Measurements from ENCODE around the gene ALG12. TPM values are rescaled to one million over a fixed set of nuclear protein-coding genes. Genes with fewer than 3 reads are reported as not detected.

ALG12 gene
- total and polyA plus RNA-seq, 2 of the 4 experiments (the other 2 are of a cell fraction): 7.2 to 10.9 TPM

DNA sequence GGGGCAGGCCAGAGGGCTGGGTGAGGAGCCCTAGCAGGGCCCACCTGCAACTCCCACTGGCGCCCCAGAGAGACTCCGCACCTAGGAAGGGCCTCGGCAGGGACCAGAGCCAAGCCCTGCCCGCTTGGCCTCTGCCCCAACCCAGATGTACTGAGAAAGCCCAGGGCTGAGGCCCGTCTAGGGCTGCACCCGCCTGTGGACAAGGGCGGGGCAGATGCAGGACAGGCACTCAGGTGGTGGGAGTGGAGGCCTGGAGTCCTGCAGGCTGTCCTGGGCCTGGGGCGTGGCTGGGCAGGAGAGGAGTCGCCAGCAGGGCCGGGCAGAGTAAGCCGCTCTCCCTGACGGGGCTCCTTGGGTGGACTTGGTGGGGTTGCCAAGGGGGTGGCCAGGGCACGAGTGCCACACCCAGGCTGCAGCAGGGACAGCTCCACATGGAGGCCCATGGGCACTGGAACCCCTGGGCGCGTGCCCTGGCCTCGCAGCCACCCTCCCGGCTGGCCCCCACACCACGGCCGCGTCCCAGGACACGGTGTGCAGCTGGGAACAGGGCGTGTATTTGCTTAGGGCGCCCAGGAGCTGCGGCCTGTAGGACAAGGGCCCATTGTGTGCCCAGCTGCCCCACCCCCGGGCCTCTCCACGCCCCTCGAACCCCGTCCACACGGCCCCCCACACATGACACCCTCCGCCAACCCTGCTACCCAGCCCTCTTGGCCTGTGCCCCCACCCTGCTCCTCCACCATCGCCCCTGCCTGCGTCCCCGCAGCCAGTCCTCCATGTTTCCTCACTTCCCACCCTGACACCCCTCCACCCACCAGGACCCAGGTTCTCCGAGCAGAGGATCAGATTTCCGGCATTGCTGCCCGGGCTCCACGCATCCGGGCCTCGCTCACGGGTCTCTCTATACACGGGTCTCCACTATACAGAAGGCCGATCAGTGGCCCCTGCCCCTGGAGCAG, 31.0 kb upstream of the ALG12 start (continued):
- TF ChIP-seq CHD1 (IDR thresholded peaks at IDR 0.05; ENCODE audit: low read depth, low read length) (no peak), POLR2A (IDR thresholded peaks at IDR 0.05; ENCODE audit: low read depth, low read length) (no peak)

DNA sequence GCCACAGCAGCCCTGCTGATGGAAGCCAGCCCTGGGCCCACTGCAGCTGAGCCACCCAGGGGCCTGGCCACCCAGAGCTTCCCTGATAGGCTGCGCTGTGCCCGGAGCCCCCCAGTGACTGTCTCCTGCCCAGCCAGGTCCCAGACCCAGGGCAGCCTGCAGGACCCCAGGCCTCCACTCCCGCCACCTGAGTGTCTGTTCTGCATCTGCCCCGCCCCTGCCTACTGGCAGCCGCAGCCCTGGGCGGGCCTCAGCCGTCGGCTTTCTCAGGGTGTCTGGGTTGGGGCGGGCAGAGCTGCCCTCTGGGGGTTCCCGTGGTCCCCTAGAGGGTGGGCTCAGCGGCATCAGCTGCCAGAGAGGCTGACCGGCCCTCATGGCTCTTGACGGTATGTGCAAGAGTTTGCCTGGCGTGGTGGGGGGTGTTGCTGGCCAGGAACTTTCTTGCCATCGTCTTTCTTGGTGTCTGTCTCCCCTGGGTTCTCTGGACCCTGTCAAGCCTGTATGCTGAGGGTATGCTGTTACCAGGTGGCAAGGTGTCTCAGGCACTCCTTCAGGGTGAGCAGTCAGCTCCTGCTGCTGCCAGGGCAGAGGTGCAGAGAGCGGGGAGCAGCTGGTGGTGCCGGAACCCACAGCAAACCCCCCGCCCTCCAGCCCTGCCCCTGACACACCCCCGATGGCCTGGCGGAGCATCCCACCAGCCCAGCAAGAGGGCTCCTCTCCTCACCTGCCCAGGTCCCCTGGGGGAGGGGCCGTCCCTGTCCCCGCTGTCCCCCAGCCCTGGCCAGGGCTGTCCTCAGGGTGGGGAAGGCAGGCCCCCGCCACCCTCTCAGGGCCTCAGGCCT, 30.1 kb upstream of the ALG12 start:
- in situ Hi-C loops (cut with MboI; ENCODE audit: low sequenced_read_pairs): no loop called here
- TF ChIP-seq BHLHE40 (IDR thresholded peaks at IDR 0.05; ENCODE audit: low read depth, low read length) (no peak), MXI1 (IDR thresholded peaks at IDR 0.05; ENCODE audit: borderline replicate concordance, low read depth, low read length) (no peak), POLR2A (IDR thresholded peaks at IDR 0.05; ENCODE audit: low read depth, low read length) (no peak), RAD21 (IDR thresholded peaks at IDR 0.05; ENCODE audit: low read length) (no peak), SMC3 (IDR thresholded peaks at IDR 0.05; ENCODE audit: low read depth, low read length) (no peak), RCOR1 (IDR thresholded peaks at IDR 0.05; ENCODE audit: insufficient replicate concordance, low read length) (no peak), CHD1 (IDR thresholded peaks at IDR 0.05; ENCODE audit: low read depth, low read length) (no peak), MAFK (IDR thresholded peaks at IDR 0.05; ENCODE audit: low read depth, low read length) (no peak), FOS (IDR thresholded peaks at IDR 0.05; ENCODE audit: low read depth, low read length) (no peak), CEBPB (IDR thresholded peaks at IDR 0.05; ENCODE audit: low read depth, low read length) (no peak), NFE2L2 (IDR thresholded peaks at IDR 0.05; ENCODE audit: low read depth, low read length) (no peak)
- TF ChIP-seq, protein P1, sequence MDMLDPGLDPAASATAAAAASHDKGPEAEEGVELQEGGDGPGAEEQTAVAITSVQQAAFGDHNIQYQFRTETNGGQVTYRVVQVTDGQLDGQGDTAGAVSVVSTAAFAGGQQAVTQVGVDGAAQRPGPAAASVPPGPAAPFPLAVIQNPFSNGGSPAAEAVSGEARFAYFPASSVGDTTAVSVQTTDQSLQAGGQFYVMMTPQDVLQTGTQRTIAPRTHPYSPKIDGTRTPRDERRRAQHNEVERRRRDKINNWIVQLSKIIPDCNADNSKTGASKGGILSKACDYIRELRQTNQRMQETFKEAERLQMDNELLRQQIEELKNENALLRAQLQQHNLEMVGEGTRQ (IDR thresholded peaks at IDR 0.05; ENCODE audit: low read depth, low read length): no peak
- TF ChIP-seq, protein P2, sequence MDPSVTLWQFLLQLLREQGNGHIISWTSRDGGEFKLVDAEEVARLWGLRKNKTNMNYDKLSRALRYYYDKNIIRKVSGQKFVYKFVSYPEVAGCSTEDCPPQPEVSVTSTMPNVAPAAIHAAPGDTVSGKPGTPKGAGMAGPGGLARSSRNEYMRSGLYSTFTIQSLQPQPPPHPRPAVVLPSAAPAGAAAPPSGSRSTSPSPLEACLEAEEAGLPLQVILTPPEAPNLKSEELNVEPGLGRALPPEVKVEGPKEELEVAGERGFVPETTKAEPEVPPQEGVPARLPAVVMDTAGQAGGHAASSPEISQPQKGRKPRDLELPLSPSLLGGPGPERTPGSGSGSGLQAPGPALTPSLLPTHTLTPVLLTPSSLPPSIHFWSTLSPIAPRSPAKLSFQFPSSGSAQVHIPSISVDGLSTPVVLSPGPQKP (IDR thresholded peaks at IDR 0.05; ENCODE audit: borderline replicate concordance, low read depth, low read length): no peak

More for the DNA sequence above, 30.1 kb upstream of the ALG12 start:
- ATAC-seq (ENCODE audit: low read depth) (no peak), DNase-seq (no peak)
- Histone ChIP-seq H2AFZ (replicated peaks; ENCODE audit: low read length, poor library complexity) (no peak overlapping the region), H3K18ac (ENCODE audit: low read depth, low read length) (no peak overlapping the region), H3K4me1 (ENCODE audit: control insufficient read depth, insufficient read depth, low read length) (peaks cover 27% of the 10 kb centered on the region), H3K9me3 (ENCODE audit: control insufficient read depth, insufficient read depth, low read length) (no peaks in the 10 kb centered on the region), H3K4me3 (ENCODE audit: insufficient read depth, low read depth, low read length) (no peak overlapping the region), H4K5ac (ENCODE audit: low read depth, low read length) (no peak overlapping the region), H2AK9ac (replicated peaks; ENCODE audit: low read depth, low read length, poor library complexity) (peak overlapping the region; percentile 37), H2BK20ac (ENCODE audit: low read depth, low read length) (no peak overlapping the region), H3K79me1 (ENCODE audit: low read depth in 1 of 2, low read length in 2 of 2) (0 out of 4 replicates have a peak, but pooled peaks cover 0 to 4% of the 10 kb centered on the region in 2 experiments), H3K27me3 (ENCODE audit: control insufficient read depth, insufficient read depth, low read length) (no peaks in the 10 kb centered on the region), H3K14ac (replicated peaks; ENCODE audit: low read depth, low read length) (no peak overlapping the region), H3K27ac (ENCODE audit: insufficient read depth, low read length) (no peak overlapping the region), H4K8ac (ENCODE audit: low read depth in 2 of 2, low read length in 2 of 2) (no peak overlapping the region), H3K4ac (ENCODE audit: low read depth, low read length) (no peak overlapping the region), H2BK5ac (ENCODE audit: low read depth, low read length, poor library complexity, severe bottlenecking) (no peak overlapping the region), H4K20me1 (ENCODE audit: insufficient read depth, low read length) (no peaks in the 10 kb centered on the region), H3K4me2 (ENCODE audit: low read depth, low read length) (no peak overlapping the region), H3K9me1 (ENCODE audit: insufficient read depth, low read length) (peaks cover 23% of the 10 kb centered on the region), H4K91ac (ENCODE audit: insufficient read depth, low read depth, low read length) (no peak overlapping the region), H3K9ac (ENCODE audit: low read depth, low read length) (no peak overlapping the region), H2AK5ac (ENCODE audit: low read depth, low read length) (no peak overlapping the region; the same call in 1 of the 2 replicates), H3K36me3 (ENCODE audit: control insufficient read depth, insufficient read depth, low read length) (no peaks in the 10 kb centered on the region), H2BK120ac (ENCODE audit: low read depth, low read length) (no peak overlapping the region), H2BK15ac (ENCODE audit: low read depth, low read length) (no peak overlapping the region), H3K23ac (ENCODE audit: low read depth, low read length) (no peak overlapping the region), H3K56ac (ENCODE audit: extremely low read depth, insufficient read depth, low read length) (no peak overlapping the region)
- WGBS, 2 experiments (ENCODE audit: extremely low coverage in 2 of 2, insufficient read length in 1 of 2): 84% methylated on average over 11 of the region's 23 CpGs; no CpG with 5 or more reads in 1 of the 2 experiments
- CTCF ChIA-PET: no interaction called here
- dilution Hi-C loops (cut with HindIII; ENCODE audit: low sequenced_read_pairs, unreplicated experiment) (no loop called here), intact Hi-C loops (cut with micrococcal nuclease) (no loop called here)
- no TSS peak for BruUV-seq (replicated peaks)
- POLR2A ChIA-PET (ENCODE audit: unreplicated experiment): no interaction called here

All from IMR-90 (cell line).